DOHH2 (cell line): ENCODE results near the gene PTER.

Source experiments
- EZH2phosphoT487 ChIP-seq: fragments of 200-600 bp; sonication (generic); IDR thresholded peaks from 2 replicates; pipeline ENCODE4 v1.6.1; 2017; ENCODE audit warnings: borderline replicate concordance, mild to moderate bottlenecking, antibody characterized with exemption, low read length, moderate library complexity, mixed read lengths
- TF ChIP-seq, protein P1 (sequence below): fragments of 200-600 bp; sonication (generic); IDR thresholded peaks from one replicate; pipeline ENCODE4 v1.5.1; 2014; ENCODE audit warnings: antibody characterized with exemption, mild to moderate bottlenecking, low read depth, low read length; ENCODE audit not compliant: poor library complexity, severe bottlenecking

DNA sequence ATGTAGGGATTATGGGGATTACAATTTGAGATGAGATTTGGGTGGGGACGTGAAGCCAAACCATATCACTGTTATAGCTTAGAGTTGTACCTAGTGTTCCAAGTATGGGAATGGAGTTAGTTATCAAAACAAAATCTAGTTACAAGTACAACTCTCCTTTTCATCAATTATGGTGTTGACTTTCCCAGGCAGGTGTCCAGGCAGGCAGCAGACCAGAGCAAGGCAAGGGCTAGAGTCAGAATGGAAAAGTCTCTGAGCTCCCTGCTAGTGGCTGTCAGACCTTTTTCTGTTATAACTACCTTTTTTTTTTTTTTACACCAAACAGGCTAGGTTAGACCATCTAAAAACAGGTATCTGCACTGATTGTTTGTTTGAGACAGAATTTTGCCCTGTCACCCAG is 29.2 kb downstream of the PTER start:
- TF ChIP-seq, protein P1, sequence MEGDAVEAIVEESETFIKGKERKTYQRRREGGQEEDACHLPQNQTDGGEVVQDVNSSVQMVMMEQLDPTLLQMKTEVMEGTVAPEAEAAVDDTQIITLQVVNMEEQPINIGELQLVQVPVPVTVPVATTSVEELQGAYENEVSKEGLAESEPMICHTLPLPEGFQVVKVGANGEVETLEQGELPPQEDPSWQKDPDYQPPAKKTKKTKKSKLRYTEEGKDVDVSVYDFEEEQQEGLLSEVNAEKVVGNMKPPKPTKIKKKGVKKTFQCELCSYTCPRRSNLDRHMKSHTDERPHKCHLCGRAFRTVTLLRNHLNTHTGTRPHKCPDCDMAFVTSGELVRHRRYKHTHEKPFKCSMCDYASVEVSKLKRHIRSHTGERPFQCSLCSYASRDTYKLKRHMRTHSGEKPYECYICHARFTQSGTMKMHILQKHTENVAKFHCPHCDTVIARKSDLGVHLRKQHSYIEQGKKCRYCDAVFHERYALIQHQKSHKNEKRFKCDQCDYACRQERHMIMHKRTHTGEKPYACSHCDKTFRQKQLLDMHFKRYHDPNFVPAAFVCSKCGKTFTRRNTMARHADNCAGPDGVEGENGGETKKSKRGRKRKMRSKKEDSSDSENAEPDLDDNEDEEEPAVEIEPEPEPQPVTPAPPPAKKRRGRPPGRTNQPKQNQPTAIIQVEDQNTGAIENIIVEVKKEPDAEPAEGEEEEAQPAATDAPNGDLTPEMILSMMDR = no peak
- no peak for TF ChIP-seq EZH2phosphoT487
